OCI-LY7 (cell line): ENCODE measurements around the gene ARHGEF12.

Experiments
- CTCF ChIP-seq: fragments of 200-600 bp; sonication (generic); conservative IDR thresholded peaks from 2 replicates; pipeline ENCODE4 v1.5.1; 2014; ENCODE audit warnings: mild to moderate bottlenecking, antibody characterized with exemption, low read length, moderate library complexity, mixed read lengths
- EZH2phosphoT487 ChIP-seq: fragments of 200-600 bp; sonication (generic); IDR thresholded peaks from 2 replicates; pipeline ENCODE4 v1.6.1; 2018; ENCODE audit warnings: low read depth, borderline replicate concordance, mild to moderate bottlenecking, mixed run types, antibody characterized with exemption, low read length, moderate library complexity, mixed read lengths

GRCh38 chr11:120391854-120392253 lies 55.6 kb downstream of the ARHGEF12 start:
- TF ChIP-seq CTCF (no peak), EZH2phosphoT487 (no peak)
